Renal cortex interstitium (tissue), 11 donors: ENCODE results near the gene TAF6L. TPM values are rescaled to one million over a fixed set of nuclear protein-coding genes. Genes with fewer than 3 reads are reported as not detected.
A peak's percentile ranks its signal among the peaks of the same experiment; 100 is the strongest.

Experiments
- DNase-seq, 11 donors: peaks; one replicate each; pipeline ENCODE4 v3.0.0-alpha.2; 2013; ENCODE audit warnings: low read depth in 9 of 11, low spot score in 4 of 11; ENCODE audit errors: extremely low read depth in 1 of 11
- polyA plus RNA-seq, 3 donors: library from polyadenylated mRNA; unstranded; fragments of 120-200 nt; gene quantifications; one replicate each; pipeline ENCODE4 v1.2.1, GENCODE V29; 2013; ENCODE audit not compliant: insufficient read length in 3 of 3

The TAF6L gene
- polyA plus RNA-seq, 3 donors: 27.1 to 38.7 (median 33.1) TPM

GRCh38 chr11:62831520-62832335, 60.5 kb downstream of the TAF6L start, which contains the start of gene STX5:
Gene STX5 (minus strand): TSS chr11:62832051. CDS start chr11:62831243, 808 bp downstream.
- DNase-seq: peak; percentile 97 to 99 (median 98)

GRCh38 chr11:62832336-62833234, 61.4 kb downstream of the TAF6L start, which contains the start of gene TEX54:
Gene TEX54 (minus strand): TSS chr11:62832841.
- peak in 1 of 11 donors; percentile 11 for DNase-seq

- DNase-seq: no peak
These were observed 64.1 kb downstream of the TAF6L start for GRCh38 chr11:62835336-62835735.

Other genes with a start within 250 kb of the TAF6L start
- 100 to 1,000 TPM; 193 to 231 (median 198) TPM for gene AHNAK, start 224.6 kb upstream of the TAF6L start, polyA plus RNA-seq
- 1,000 to 10,000 TPM; 2,243 to 2,394 (median 2,287) TPM for gene EEF1G, start 197.5 kb upstream of the TAF6L start, polyA plus RNA-seq
- 10 to 100 TPM; 21.2 to 27.7 (median 23.7) TPM for gene TUT1, start 179.9 kb upstream of the TAF6L start, polyA plus RNA-seq
- 100 to 1,000 TPM in 2 of 3 donors, 10 to 100 TPM in 1; 79.7 to 105 (median 101) TPM for gene MTA2, start 169.5 kb upstream of the TAF6L start, polyA plus RNA-seq
- gene EML3, start 158.6 kb upstream of the TAF6L start, polyA plus RNA-seq: 10 to 100 TPM; 30.5 to 38.5 (median 34.3) TPM
- 1 to 10 TPM; 2.9 to 4.8 (median 3.5) TPM for gene ROM1, start 158.1 kb upstream of the TAF6L start, polyA plus RNA-seq
- 10 to 100 TPM; 20.8 to 42.2 (median 36.5) TPM for gene B3GAT3, start 149.4 kb upstream of the TAF6L start, polyA plus RNA-seq
- gene GANAB, start 124.8 kb upstream of the TAF6L start, polyA plus RNA-seq: 100 to 1,000 TPM; 349 to 398 (median 360) TPM
- 10 to 100 TPM; 18.1 to 22.7 (median 19.2) TPM for gene INTS5, start 118.1 kb upstream of the TAF6L start, polyA plus RNA-seq
- gene C11orf98, start 106.2 kb upstream of the TAF6L start, polyA plus RNA-seq: 10 to 100 TPM; 56.8 to 59.1 (median 58.5) TPM
- 1 to 10 TPM; 3.8 to 5.9 (median 4.6) TPM for gene CSKMT, start 106.1 kb upstream of the TAF6L start, polyA plus RNA-seq
- 10 to 100 TPM in 2 of 3 donors, 1 to 10 TPM in 1; 6.4 to 12.5 (median 10.7) TPM for gene UQCC3, start 99.7 kb upstream of the TAF6L start, polyA plus RNA-seq
- gene LBHD1, start 99.1 kb upstream of the TAF6L start, polyA plus RNA-seq: 1 to 10 TPM; 6.3 to 6.8 (median 6.4) TPM
- gene UBXN1, start 92.3 kb upstream of the TAF6L start, polyA plus RNA-seq: 100 to 1,000 TPM; 147 to 191 (median 164) TPM
- gene LRRN4CL, start 81.9 kb upstream of the TAF6L start, polyA plus RNA-seq: 1 to 10 TPM in 2 of 3 donors, under 1 TPM in 1; 0.75 to 1.3 (median 1.1) TPM
- gene BSCL2, start 64.0 kb upstream of the TAF6L start, polyA plus RNA-seq: 10 to 100 TPM; 60.1 to 70.8 (median 63.0) TPM
- 1 to 10 TPM; 1.4 to 2.6 (median 2.0) TPM for gene GNG3, start 63.7 kb upstream of the TAF6L start, polyA plus RNA-seq
- gene HNRNPUL2, start 43.9 kb upstream of the TAF6L start, polyA plus RNA-seq: 10 to 100 TPM; 82.0 to 92.8 (median 92.6) TPM
- gene TTC9C, start 42.9 kb upstream of the TAF6L start, polyA plus RNA-seq: 10 to 100 TPM; 38.1 to 48.2 (median 41.8) TPM
- gene ZBTB3, start 17.2 kb upstream of the TAF6L start, polyA plus RNA-seq: 1 to 10 TPM; 7.3 to 8.1 (median 7.5) TPM
- 100 to 1,000 TPM; 133 to 162 (median 156) TPM for gene POLR2G, start 9.8 kb upstream of the TAF6L start, polyA plus RNA-seq
- 10 to 100 TPM; 58.3 to 73.4 (median 71.4) TPM for gene TMEM179B, start 16.0 kb downstream of the TAF6L start, polyA plus RNA-seq
- gene TMEM223, start 20.6 kb downstream of the TAF6L start, polyA plus RNA-seq: 10 to 100 TPM; 21.8 to 30.6 (median 29.2) TPM
- 100 to 1,000 TPM; 114 to 137 (median 116) TPM for gene NXF1, start 34.0 kb downstream of the TAF6L start, polyA plus RNA-seq
- 10 to 100 TPM; 51.6 to 57.9 (median 56.7) TPM for gene STX5, start 60.7 kb downstream of the TAF6L start, polyA plus RNA-seq
- under 1 TPM in 1 of 3 donors, not detected in 2; 0.42 TPM for gene TEX54, start 61.4 kb downstream of the TAF6L start, polyA plus RNA-seq
- 10 to 100 TPM; 33.7 to 48.3 (median 43.5) TPM for gene WDR74, start 68.2 kb downstream of the TAF6L start, polyA plus RNA-seq
- gene SLC3A2, start 109.5 kb downstream of the TAF6L start, polyA plus RNA-seq: 100 to 1,000 TPM; 164 to 215 (median 179) TPM
- gene CHRM1, start 150.0 kb downstream of the TAF6L start, polyA plus RNA-seq: under 1 TPM in 2 of 3 donors, not detected in 1; 0.09 to 0.11 TPM
- gene SLC22A6, start 213.6 kb downstream of the TAF6L start, polyA plus RNA-seq: 10 to 100 TPM; 19.7 to 36.9 (median 27.0) TPM
- gene SLC22A8, start 244.4 kb downstream of the TAF6L start, polyA plus RNA-seq: 10 to 100 TPM; 40.9 to 54.6 (median 53.9) TPM